Cardiac fibroblast (primary cell): ENCODE results near the gene TSNAX.
A peak's percentile ranks its signal among the peaks of the same experiment; 100 is the strongest.

ENCODE experiments used
- DNase-seq, 2 donors: peaks; one replicate each; pipeline versions ENCODE4 v3.0.0 to v3.0.0-alpha.2; 2010; ENCODE audit warnings: low read depth in 2 of 2
- H3K4me3 ChIP-seq, 2 donors: replicated peaks in 1 of 2; 1 replicate in 1 of 2; 2 replicates in 1 of 2; pipeline ENCODE4 v1.5.1; 2011; ENCODE audit warnings: low read depth in 2 of 2, low read length in 2 of 2, mild to moderate bottlenecking in 2 of 2, moderate library complexity in 1 of 2
- CTCF ChIP-seq: IDR thresholded peaks from one replicate; pipeline ENCODE4 v1.5.1; 2011; ENCODE audit warnings: low read depth, mild to moderate bottlenecking, low read length, inconsistent platforms

Gene TSNAX

GRCh38 chr1:231544943-231545592, 16.6 kb downstream of the TSNAX start:
- no peak for TF ChIP-seq CTCF
- DNase-seq, result peak in 1 of 2 donors; percentile 84
- H3K4me3 ChIP-seq, result no peak overlapping the region

- H3K4me3 ChIP-seq, result no peak overlapping the region
- no peak for DNase-seq
- TF ChIP-seq CTCF, result no peak
Measured at GRCh38 chr1:231546693-231547092, 18.2 kb downstream of the TSNAX start.

- H3K4me3 ChIP-seq, result no peak overlapping the region
- no peak for DNase-seq
- no peak for TF ChIP-seq CTCF
Measured at GRCh38 chr1:231549733-231550447, 21.4 kb downstream of the TSNAX start.

- peak in 1 of 2 donors; percentile 37 for DNase-seq
- no peak overlapping the region for H3K4me3 ChIP-seq
- peak; percentile 56 for TF ChIP-seq CTCF
Measured at GRCh38 chr1:231550448-231550781, 21.9 kb downstream of the TSNAX start.

GRCh38 chr1:231553320-231553719, 24.9 kb downstream of the TSNAX start:
- no peak for TF ChIP-seq CTCF
- H3K4me3 ChIP-seq, result no peak overlapping the region
- DNase-seq, result no peak

GRCh38 chr1:231554969-231555368, 26.5 kb downstream of the TSNAX start:
- no peak for DNase-seq
- H3K4me3 ChIP-seq, result no peak overlapping the region
- no peak for TF ChIP-seq CTCF
